ENCODE data around the gene UHRF2.

UHRF2 gene

DNA sequence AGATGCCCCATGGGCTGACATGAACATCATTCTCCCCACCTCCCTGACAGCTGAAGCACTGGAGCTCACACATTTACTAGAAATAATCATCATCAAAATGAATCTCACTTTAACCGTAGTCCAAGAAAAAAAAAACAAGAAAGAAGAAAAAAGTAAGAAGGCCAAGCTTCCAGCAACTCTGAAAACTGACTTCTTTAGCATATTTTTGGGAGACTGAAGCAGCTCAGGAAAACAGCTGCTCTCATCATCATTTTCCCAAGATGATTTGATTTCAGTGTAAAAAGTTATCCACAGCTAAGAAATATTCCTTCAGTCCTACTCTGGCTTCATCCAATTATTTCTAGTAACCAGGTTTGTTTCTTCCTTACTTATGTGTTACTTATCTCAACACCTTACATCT, 140.9 kb downstream of the UHRF2 start:
- Histone ChIP-seq H3K36me3 (ENCODE audit: control insufficient read depth, insufficient read depth, low read length) (peaks cover 13% of the 10 kb centered on the region), H3K27me3 (replicated peaks; ENCODE audit: control insufficient read depth, insufficient read depth, low read length) (no peaks in the 10 kb centered on the region), H3K4me3 (replicated peaks; ENCODE audit: low read depth, low read length) (no peak overlapping the region)
- no peak for TF ChIP-seq CTCF (IDR thresholded peaks at IDR 0.05; ENCODE audit: insufficient read depth, low read length, poor library complexity, severe bottlenecking)
- no peak for DNase-seq (ENCODE audit: extremely low read depth, insufficient read length)

Measured in GM06990 (cell line).